HepG2 (cell line): ENCODE measurements around the gene SH3D21. TPM values are rescaled to one million over a fixed set of nuclear protein-coding genes. Genes with fewer than 3 reads are reported as not detected.

ENCODE experiments used
- ATAC-seq: fragments of 200-7000 bp; cut with Tn5 transposase; 3 replicates; pipeline ENCODE4 v1.9.1; 2020; ENCODE audit warnings: mild to moderate bottlenecking, moderate library complexity
- BruUV-seq: library from RNA; stranded (reverse); fragments of 400-500 nt; replicated peaks from 2 replicates; lab custom pipeline; 2021; lab: Mats Ljungman, UMichigan
- CTCF ChIA-PET: fragments of 300-600 bp; formaldehyde crosslinking; extraction: SDS; loops from one replicate; lab custom pipeline; 2021; ENCODE audit warnings: low total read pairs, inconsistent platforms, low intra/inter-chr PET ratio; lab: Yijun Ruan, JAX
- POLR2A ChIA-PET: fragments of 350-600 bp; sonication (Branson Sonifier 250); formaldehyde crosslinking; loops from one replicate; lab custom pipeline; 2020; ENCODE audit warnings: antibody characterized with exemption, inconsistent platforms; lab: Yijun Ruan, JAX
- DNase-seq: peaks from one replicate; pipeline ENCODE4 v3.0.0-alpha.2; 2015; ENCODE audit warnings: low spot score
- FAIRE-seq: peaks from 3 replicates; lab custom pipeline; 2011; peaks lifted over from hg19 to GRCh38; lab: Jason Lieb, UNC
- H2AFZ ChIP-seq: one replicate; pipeline ENCODE4 v1.6.1; 2011; ENCODE audit warnings: low read length, inconsistent platforms
- H3K27ac ChIP-seq: fragments of 300-600 bp; 3 replicates; pipeline ENCODE4 v1.8.0; 2011; ENCODE audit warnings: mixed run types, mild to moderate bottlenecking, mixed read lengths, low read length, inconsistent platforms; ENCODE audit not compliant: insufficient read depth; ENCODE audit errors: extremely low read length
- H3K27me3 ChIP-seq, 2 experiments: fragments of 200-600 bp in 1 of 2; 2 replicates in 1 of 2; 3 replicates in 1 of 2; pipeline versions ENCODE4 v1.6.0 to v1.8.0; 2011; ENCODE audit warnings: low read length in 2 of 2, mild to moderate bottlenecking in 2 of 2, moderate library complexity in 2 of 2, inconsistent platforms in 1 of 2; ENCODE audit not compliant: insufficient read depth in 2 of 2, control insufficient read depth in 1 of 2
- H3K36me3 ChIP-seq, 2 experiments: fragments of 200-600 bp in 1 of 2; replicated peaks in 1 of 2; 2 replicates in 1 of 2; 3 replicates in 1 of 2; pipeline versions ENCODE4 v1.5.1 to v1.8.0; 2011; ENCODE audit warnings: low read length in 2 of 2, inconsistent platforms in 1 of 2; ENCODE audit not compliant: insufficient read depth in 2 of 2, control insufficient read depth in 1 of 2
- H3K4me1 ChIP-seq: 2 replicates; pipeline ENCODE4 v1.5.1; 2012; ENCODE audit warnings: low read length, inconsistent platforms; ENCODE audit not compliant: insufficient read depth
- H3K4me2 ChIP-seq: 2 replicates; pipeline ENCODE4 v1.6.0; 2011; ENCODE audit warnings: low read depth, low read length, inconsistent platforms
- H3K4me3 ChIP-seq, 3 experiments: fragments of 200-600 bp in 1 of 3; sonication (generic), shearing (Covaris generic) in 1 of 3; replicated peaks in 1 of 3; 2 replicates each; pipeline ENCODE4 v1.5.1; 2011 to 2016; ENCODE audit warnings: low read length in 3 of 3, inconsistent platforms in 2 of 3, low read depth in 2 of 3, mild to moderate bottlenecking in 2 of 3, control low read depth in 1 of 3, mixed read lengths in 1 of 3; ENCODE audit not compliant: insufficient read depth in 1 of 3
- H3K79me2 ChIP-seq: one replicate; pipeline ENCODE4 v1.6.1; 2011; ENCODE audit warnings: low read length, inconsistent platforms; ENCODE audit not compliant: insufficient read depth
- H3K9ac ChIP-seq: 2 replicates; pipeline ENCODE4 v1.6.0; 2011; ENCODE audit warnings: mild to moderate bottlenecking, low read depth, low read length, inconsistent platforms; ENCODE audit not compliant: insufficient read depth
- H3K9me3 ChIP-seq: 2 replicates; pipeline ENCODE4 v1.5.1; 2012; ENCODE audit warnings: mild to moderate bottlenecking, low read length
- H4K20me1 ChIP-seq: 2 replicates; pipeline ENCODE4 v1.6.0; 2011; ENCODE audit warnings: inconsistent platforms, mild to moderate bottlenecking, low read length, moderate library complexity; ENCODE audit not compliant: insufficient read depth
- NONO ChIP-seq, 2 experiments: fragments of 450-650 bp in 1 of 2; sonication (generic) in 1 of 2; formaldehyde crosslinking in 1 of 2; IDR thresholded peaks in 1 of 2; conservative IDR thresholded peaks in 1 of 2; 2 replicates each; pipeline versions ENCODE4 v1.6.1 to v1.8.0; 2017 to 2022; ENCODE audit warnings: mild to moderate bottlenecking in 1 of 2, missing genetic modification reagents in 1 of 2, moderate library complexity in 1 of 2
- ZBTB21 ChIP-seq: sonication (generic); formaldehyde crosslinking; IDR thresholded peaks from 2 replicates; pipeline ENCODE4 v1.4.0; 2020; ENCODE audit warnings: missing genetic modification reagents
- ZKSCAN1 ChIP-seq: fragments of 150-350 bp; IDR thresholded peaks from 2 replicates; pipeline ENCODE4 v1.6.1; 2014; ENCODE audit warnings: low read length
- ZNF101 ChIP-seq: sonication (generic); formaldehyde crosslinking; IDR thresholded peaks from 2 replicates; pipeline ENCODE4 v1.4.0; 2020; ENCODE audit warnings: mild to moderate bottlenecking, low read depth, missing genetic modification reagents, borderline replicate concordance
- ZNF670 ChIP-seq: sonication (generic); formaldehyde crosslinking; IDR thresholded peaks from 2 replicates; pipeline ENCODE4 v1.8.0; 2022; ENCODE audit warnings: mild to moderate bottlenecking, missing genetic modification reagents, borderline replicate concordance
- ZNF749 ChIP-seq: sonication (generic); formaldehyde crosslinking; IDR thresholded peaks from 2 replicates; pipeline ENCODE4 v1.8.0; 2022; ENCODE audit warnings: mild to moderate bottlenecking, missing genetic modification reagents, moderate library complexity, borderline replicate concordance
- ZNF790 ChIP-seq: sonication (generic); formaldehyde crosslinking; IDR thresholded peaks from 2 replicates; pipeline ENCODE4 v1.8.0; 2022; ENCODE audit warnings: missing genetic modification reagents, mild to moderate bottlenecking, borderline replicate concordance
- ZNF83 ChIP-seq: sonication (generic); formaldehyde crosslinking; IDR thresholded peaks from 2 replicates; pipeline ENCODE4 v1.4.0; 2020; ENCODE audit warnings: missing genetic modification reagents, mild to moderate bottlenecking, borderline replicate concordance
- ZNF850 ChIP-seq: sonication (generic); formaldehyde crosslinking; conservative IDR thresholded peaks from 2 replicates; pipeline ENCODE4 v1.9.0; 2021; ENCODE audit warnings: mild to moderate bottlenecking, missing genetic modification reagents
- ZSCAN20 ChIP-seq: sonication (generic); formaldehyde crosslinking; IDR thresholded peaks from 2 replicates; pipeline ENCODE4 v1.4.0; 2020; ENCODE audit warnings: missing genetic modification reagents, mild to moderate bottlenecking, borderline replicate concordance
- WGBS: methylation state at CpG from one replicate; pipeline ENCODE4 v1.1.6; 2017; ENCODE audit warnings: low lambda C conversion rate; 5-methylcytosine and 5-hydroxymethylcytosine counted together
- in situ Hi-C: cut with HindIII; loops from 2 replicates; pipeline ENCODE4 v1.10.0; 2017; ENCODE audit warnings: low pct_unique_long_range_greater_than_20kb; ENCODE audit not compliant: extremely low pct_ligation_motif_present
- intact Hi-C: fragments of 100-400 bp; cut with micrococcal nuclease; formaldehyde crosslinking; loops from one replicate; pipeline ENCODE4 v1.10.0; 2022; ENCODE audit not compliant: unreplicated experiment
- polyA plus RNA-seq, 8 experiments: library from polyadenylated mRNA; depleted of rRNA in 3 of 8; stranded (reverse) in 7 of 8; unstranded in 1 of 8; fragments of >200 nt; fragmentation: Illumina TruSeq in 4 of 8; extraction: Trizol in 4 of 8; gene quantifications; 2 replicates each; pipeline versions ENCODE4 v1.2.1 to v1.2.3, GENCODE V29; 2011 to 2016; ENCODE audit warnings: low read depth in 4 of 8, missing spikeins in 1 of 8, mixed read lengths in 1 of 8; ENCODE audit not compliant: insufficient read depth in 1 of 8
- total RNA-seq, 5 experiments: library from RNA; depleted of rRNA; stranded (reverse); fragments of >200 nt; fragmentation: Illumina TruSeq; extraction: Trizol; gene quantifications; 2 replicates each; pipeline ENCODE4 v1.2.3, GENCODE V29; 2016; ENCODE audit warnings: low read depth in 1 of 5
- TF ChIP-seq, protein P1 (sequence below): sonication (generic); formaldehyde crosslinking; IDR thresholded peaks from 2 replicates; pipeline ENCODE4 v1.8.1; 2022; ENCODE audit warnings: mild to moderate bottlenecking, missing genetic modification reagents
- TF ChIP-seq, protein P2 (sequence below): fragments of 450-650 bp; IDR thresholded peaks from 2 replicates; pipeline ENCODE4 v1.6.1; 2017
- TF ChIP-seq, protein P3 (sequence below): IDR thresholded peaks from 2 replicates; pipeline ENCODE4 v1.6.1; 2016; ENCODE audit warnings: control low read depth

Gene SH3D21
- total and polyA plus RNA-seq, 2 of the 13 experiments (the other 11 are each of a cell fraction or from before 2014, with no cell fraction given) = 5.1 to 8.6 TPM

DNA sequence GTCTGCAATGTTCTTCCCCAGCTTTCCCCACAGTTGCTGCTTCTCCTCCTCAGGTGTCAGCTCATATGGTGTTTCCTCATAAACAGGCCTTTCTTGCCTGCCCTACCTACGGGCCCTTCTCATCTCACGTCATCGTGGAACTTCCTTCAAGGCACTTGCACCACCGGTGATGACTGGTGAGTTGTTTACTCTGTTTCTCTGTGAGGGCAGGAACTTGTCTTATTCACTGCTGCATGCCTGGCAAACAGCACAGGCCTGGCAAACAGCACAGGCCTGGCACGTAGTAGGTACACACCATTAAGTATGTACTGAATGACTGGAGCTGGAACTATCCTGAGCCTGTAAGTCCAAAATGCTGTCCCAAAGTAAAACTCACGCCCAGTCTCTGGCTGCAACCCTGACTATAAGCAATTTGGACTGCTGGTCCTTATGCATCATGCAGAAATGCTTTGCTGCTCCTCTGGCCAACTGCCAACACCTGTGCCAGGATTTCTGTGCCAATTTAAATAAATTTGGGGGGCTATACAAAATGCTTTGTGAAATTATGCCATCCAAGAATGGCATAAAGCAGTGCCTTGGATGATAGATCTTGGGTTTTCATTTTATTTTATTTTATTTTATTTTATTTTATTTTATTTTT lies 53.9 kb downstream of the SH3D21 start:
- Histone ChIP-seq H3K27me3 (no peaks in the 10 kb centered on the region), H3K27ac (no peak overlapping the region), H3K4me1 (peaks cover 16% of the 10 kb centered on the region; the same call in 1 of the 2 replicates), H2AFZ (no peak overlapping the region), H4K20me1 (no peaks in the 10 kb centered on the region), H3K4me2 (no peak overlapping the region), H3K4me3 (no peak overlapping the region), H3K9ac (no peak overlapping the region), H3K79me2 (no peaks in the 10 kb centered on the region), H3K36me3 (peaks cover 25 to 58% of the 10 kb centered on the region in 2 experiments), H3K9me3 (no peaks in the 10 kb centered on the region)
- TF ChIP-seq ZSCAN20 (CRISPR knock-in tag) (no peak), ZNF83 (CRISPR knock-in tag) (no peak), NONO (IDR thresholded peaks at IDR 0.05) (no peak), NONO (CRISPR knock-in tag; conservative IDR thresholded peaks at IDR 0.05) (no peak), ZNF101 (no peak), ZNF850 (CRISPR knock-in tag) (no peak), ZNF670 (CRISPR knock-in tag) (no peak), ZBTB21 (no peak), ZNF790 (CRISPR knock-in tag) (no peak), ZKSCAN1 (no peak), ZNF749 (no peak)
- TF ChIP-seq, protein P1, sequence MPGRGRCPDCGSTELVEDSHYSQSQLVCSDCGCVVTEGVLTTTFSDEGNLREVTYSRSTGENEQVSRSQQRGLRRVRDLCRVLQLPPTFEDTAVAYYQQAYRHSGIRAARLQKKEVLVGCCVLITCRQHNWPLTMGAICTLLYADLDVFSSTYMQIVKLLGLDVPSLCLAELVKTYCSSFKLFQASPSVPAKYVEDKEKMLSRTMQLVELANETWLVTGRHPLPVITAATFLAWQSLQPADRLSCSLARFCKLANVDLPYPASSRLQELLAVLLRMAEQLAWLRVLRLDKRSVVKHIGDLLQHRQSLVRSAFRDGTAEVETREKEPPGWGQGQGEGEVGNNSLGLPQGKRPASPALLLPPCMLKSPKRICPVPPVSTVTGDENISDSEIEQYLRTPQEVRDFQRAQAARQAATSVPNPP (CRISPR knock-in tag) = no peak
- TF ChIP-seq, protein P2, sequence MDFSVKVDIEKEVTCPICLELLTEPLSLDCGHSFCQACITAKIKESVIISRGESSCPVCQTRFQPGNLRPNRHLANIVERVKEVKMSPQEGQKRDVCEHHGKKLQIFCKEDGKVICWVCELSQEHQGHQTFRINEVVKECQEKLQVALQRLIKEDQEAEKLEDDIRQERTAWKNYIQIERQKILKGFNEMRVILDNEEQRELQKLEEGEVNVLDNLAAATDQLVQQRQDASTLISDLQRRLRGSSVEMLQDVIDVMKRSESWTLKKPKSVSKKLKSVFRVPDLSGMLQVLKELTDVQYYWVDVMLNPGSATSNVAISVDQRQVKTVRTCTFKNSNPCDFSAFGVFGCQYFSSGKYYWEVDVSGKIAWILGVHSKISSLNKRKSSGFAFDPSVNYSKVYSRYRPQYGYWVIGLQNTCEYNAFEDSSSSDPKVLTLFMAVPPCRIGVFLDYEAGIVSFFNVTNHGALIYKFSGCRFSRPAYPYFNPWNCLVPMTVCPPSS = no peak
- TF ChIP-seq, protein P3, sequence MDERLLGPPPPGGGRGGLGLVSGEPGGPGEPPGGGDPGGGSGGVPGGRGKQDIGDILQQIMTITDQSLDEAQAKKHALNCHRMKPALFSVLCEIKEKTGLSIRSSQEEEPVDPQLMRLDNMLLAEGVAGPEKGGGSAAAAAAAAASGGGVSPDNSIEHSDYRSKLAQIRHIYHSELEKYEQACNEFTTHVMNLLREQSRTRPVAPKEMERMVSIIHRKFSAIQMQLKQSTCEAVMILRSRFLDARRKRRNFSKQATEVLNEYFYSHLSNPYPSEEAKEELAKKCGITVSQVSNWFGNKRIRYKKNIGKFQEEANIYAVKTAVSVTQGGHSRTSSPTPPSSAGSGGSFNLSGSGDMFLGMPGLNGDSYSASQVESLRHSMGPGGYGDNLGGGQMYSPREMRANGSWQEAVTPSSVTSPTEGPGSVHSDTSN (CRISPR knock-in tag) = no peak
- intact Hi-C loops = no loop called here
- ChIA-PET CTCF (no interaction called here), POLR2A (interaction anchor here (1.0 kb wide), 1 partner anchor 41 kb away, joined by 3 read pairs; no protein-coding TSS in a partner anchor)
- in situ Hi-C loops = no loop called here
- FAIRE-seq (no peak), DNase-seq (no peak), ATAC-seq (no peak)
- BruUV-seq = TSS peak; percentile 31
- WGBS = 96% methylated on average over 6 of the region's 6 CpGs
